Activated naive CD8-positive, alpha-beta T cell (primary cell): Measurements from ENCODE around the gene SULT1C4.

Experiments
- H3K27ac Mint-ChIP-seq: one replicate; pipeline ENCODE4 v1.8.0; 2021; ENCODE audit warnings: mixed read lengths
- H3K27me3 Mint-ChIP-seq: one replicate; pipeline ENCODE4 v1.8.0; 2021; ENCODE audit warnings: mixed read lengths
- H3K36me3 Mint-ChIP-seq: one replicate; pipeline ENCODE4 v1.8.0; 2021; ENCODE audit warnings: mixed read lengths
- H3K4me1 Mint-ChIP-seq: one replicate; pipeline ENCODE4 v1.8.0; 2021; ENCODE audit warnings: low read depth, mixed read lengths
- H3K4me3 Mint-ChIP-seq: one replicate; pipeline ENCODE4 v1.8.0; 2021; ENCODE audit warnings: mild to moderate bottlenecking, mixed read lengths
- H3K9me3 Mint-ChIP-seq: one replicate; pipeline ENCODE4 v1.8.0; 2021; ENCODE audit warnings: low read depth, mixed read lengths

SULT1C4 gene

GRCh38 chr2:108363908-108364225 is 13.9 kb upstream of the SULT1C4 start:
- Mint-ChIP-seq H3K9me3 (no peaks in the 10 kb centered on the region), H3K36me3 (no peaks in the 10 kb centered on the region), H3K27ac (no peak overlapping the region), H3K27me3 (peaks cover 2% of the 10 kb centered on the region), H3K4me1 (no peaks in the 10 kb centered on the region), H3K4me3 (no peak overlapping the region)

GRCh38 chr2:108364676-108365297 is 13.0 kb upstream of the SULT1C4 start:
- Mint-ChIP-seq H3K27me3 (peaks cover 2% of the 10 kb centered on the region), H3K4me3 (no peak overlapping the region), H3K4me1 (no peaks in the 10 kb centered on the region), H3K27ac (no peak overlapping the region), H3K9me3 (no peaks in the 10 kb centered on the region), H3K36me3 (no peaks in the 10 kb centered on the region)

- no peak overlapping the region for H3K27ac Mint-ChIP-seq
- no peaks in the 10 kb centered on the region for H3K4me1 Mint-ChIP-seq
- no peaks in the 10 kb centered on the region for H3K36me3 Mint-ChIP-seq
- no peak overlapping the region for H3K4me3 Mint-ChIP-seq
- no peaks in the 10 kb centered on the region for H3K9me3 Mint-ChIP-seq
- peaks cover under 1% of the 10 kb centered on the region for H3K27me3 Mint-ChIP-seq
Measured at GRCh38 chr2:108365656-108366055, 12.1 kb upstream of the SULT1C4 start.

GRCh38 chr2:108367014-108367413 is 10.7 kb upstream of the SULT1C4 start:
- H3K4me3 Mint-ChIP-seq = no peak overlapping the region
- no peaks in the 10 kb centered on the region for H3K36me3 Mint-ChIP-seq
- H3K4me1 Mint-ChIP-seq = no peaks in the 10 kb centered on the region
- H3K27ac Mint-ChIP-seq = no peak overlapping the region
- H3K9me3 Mint-ChIP-seq = no peaks in the 10 kb centered on the region
- no peaks in the 10 kb centered on the region for H3K27me3 Mint-ChIP-seq

- H3K27ac Mint-ChIP-seq = no peak overlapping the region
- H3K36me3 Mint-ChIP-seq = no peaks in the 10 kb centered on the region
- H3K9me3 Mint-ChIP-seq = no peaks in the 10 kb centered on the region
- H3K4me3 Mint-ChIP-seq = no peak overlapping the region
- H3K4me1 Mint-ChIP-seq = no peaks in the 10 kb centered on the region
- H3K27me3 Mint-ChIP-seq = no peaks in the 10 kb centered on the region
Measured at GRCh38 chr2:108367561-108368175, 10.1 kb upstream of the SULT1C4 start.

- Mint-ChIP-seq H3K27ac (no peak overlapping the region), H3K27me3 (peaks cover 3% of the 10 kb centered on the region), H3K9me3 (no peaks in the 10 kb centered on the region), H3K4me3 (no peak overlapping the region), H3K36me3 (no peaks in the 10 kb centered on the region), H3K4me1 (no peaks in the 10 kb centered on the region)
Measured at GRCh38 chr2:108369153-108369552, 8.6 kb upstream of the SULT1C4 start.

GRCh38 chr2:108370080-108370479 is 7.7 kb upstream of the SULT1C4 start:
- no peaks in the 10 kb centered on the region for H3K9me3 Mint-ChIP-seq
- no peaks in the 10 kb centered on the region for H3K36me3 Mint-ChIP-seq
- no peak overlapping the region for H3K4me3 Mint-ChIP-seq
- H3K27ac Mint-ChIP-seq = no peak overlapping the region
- H3K27me3 Mint-ChIP-seq = peaks cover 3% of the 10 kb centered on the region
- no peaks in the 10 kb centered on the region for H3K4me1 Mint-ChIP-seq

- Mint-ChIP-seq H3K4me3 (no peak overlapping the region), H3K27me3 (peaks cover 6% of the 10 kb centered on the region), H3K36me3 (peaks cover 2% of the 10 kb centered on the region), H3K9me3 (no peaks in the 10 kb centered on the region), H3K4me1 (no peaks in the 10 kb centered on the region), H3K27ac (no peak overlapping the region)
Measured at GRCh38 chr2:108376774-108377173, 980 bp upstream of the SULT1C4 start.

- no peaks in the 10 kb centered on the region for H3K9me3 Mint-ChIP-seq
- peaks cover 6% of the 10 kb centered on the region for H3K27me3 Mint-ChIP-seq
- H3K27ac Mint-ChIP-seq = no peak overlapping the region
- H3K4me3 Mint-ChIP-seq = no peak overlapping the region
- H3K36me3 Mint-ChIP-seq = peaks cover 2% of the 10 kb centered on the region
- no peaks in the 10 kb centered on the region for H3K4me1 Mint-ChIP-seq
Measured at GRCh38 chr2:108377401-108377800, 353 bp upstream of the SULT1C4 start.

GRCh38 chr2:108378851-108379250 is 1.1 kb downstream of the SULT1C4 start:
- Mint-ChIP-seq H3K9me3 (no peaks in the 10 kb centered on the region), H3K4me1 (no peaks in the 10 kb centered on the region), H3K4me3 (no peak overlapping the region), H3K27ac (no peak overlapping the region), H3K27me3 (peaks cover 5% of the 10 kb centered on the region), H3K36me3 (peaks cover 2% of the 10 kb centered on the region)

- Mint-ChIP-seq H3K4me1 (peaks cover 2% of the 10 kb centered on the region), H3K27me3 (peaks cover 2% of the 10 kb centered on the region), H3K9me3 (no peaks in the 10 kb centered on the region), H3K36me3 (no peaks in the 10 kb centered on the region), H3K4me3 (no peak overlapping the region), H3K27ac (no peak overlapping the region)
Measured at GRCh38 chr2:108382196-108382595, 4.4 kb downstream of the SULT1C4 start.

- Mint-ChIP-seq H3K27ac (no peak overlapping the region), H3K4me1 (peaks cover 2% of the 10 kb centered on the region), H3K9me3 (no peaks in the 10 kb centered on the region), H3K27me3 (peaks cover 2% of the 10 kb centered on the region), H3K36me3 (no peaks in the 10 kb centered on the region), H3K4me3 (no peak overlapping the region)
Measured at GRCh38 chr2:108383146-108383830, 5.5 kb downstream of the SULT1C4 start.

GRCh38 chr2:108384662-108385393 is 7.1 kb downstream of the SULT1C4 start:
- peaks cover 2% of the 10 kb centered on the region for H3K27me3 Mint-ChIP-seq
- H3K9me3 Mint-ChIP-seq = no peaks in the 10 kb centered on the region
- H3K36me3 Mint-ChIP-seq = no peaks in the 10 kb centered on the region
- peaks cover 2% of the 10 kb centered on the region for H3K4me1 Mint-ChIP-seq
- no peak overlapping the region for H3K27ac Mint-ChIP-seq
- H3K4me3 Mint-ChIP-seq = no peak overlapping the region

- Mint-ChIP-seq H3K27ac (no peak overlapping the region), H3K4me1 (peaks cover 2% of the 10 kb centered on the region), H3K27me3 (peaks cover 2% of the 10 kb centered on the region), H3K36me3 (no peaks in the 10 kb centered on the region), H3K9me3 (no peaks in the 10 kb centered on the region), H3K4me3 (no peak overlapping the region)
Measured at GRCh38 chr2:108385411-108386071, 7.8 kb downstream of the SULT1C4 start.

- Mint-ChIP-seq H3K9me3 (peaks cover 9% of the 10 kb centered on the region), H3K27ac (no peak overlapping the region), H3K4me3 (no peak overlapping the region), H3K36me3 (no peaks in the 10 kb centered on the region), H3K27me3 (peaks cover 2% of the 10 kb centered on the region), H3K4me1 (peaks cover 2% of the 10 kb centered on the region)
Measured at GRCh38 chr2:108388045-108388444, 10.3 kb downstream of the SULT1C4 start.
